GDM1 (cell line): Measurements from ENCODE around the gene BRSK2.

Source experiments
- DNase-seq: peaks from one replicate; lab custom pipeline; 2025; lab: John Stamatoyannopoulos, UW

The BRSK2 gene

GRCh38 chr11:1397146-1397861, 7.6 kb downstream of the BRSK2 start:
- no peak for DNase-seq

- DNase-seq: no peak
These were observed 8.3 kb downstream of the BRSK2 start for GRCh38 chr11:1397862-1398527.

- DNase-seq: no peak
These were observed 8.9 kb downstream of the BRSK2 start for GRCh38 chr11:1398528-1399235.

- DNase-seq: no peak
These were observed 9.9 kb downstream of the BRSK2 start for GRCh38 chr11:1399386-1400316.

GRCh38 chr11:1400317-1401170, 10.8 kb downstream of the BRSK2 start:
- DNase-seq: no peak

GRCh38 chr11:1401171-1401445, 11.4 kb downstream of the BRSK2 start:
- no peak for DNase-seq

GRCh38 chr11:1401656-1402221, 12.0 kb downstream of the BRSK2 start:
- peak; percentile 33 for DNase-seq

GRCh38 chr11:1402355-1403077, 12.8 kb downstream of the BRSK2 start:
- no peak for DNase-seq

- no peak for DNase-seq
These were observed 13.4 kb downstream of the BRSK2 start for GRCh38 chr11:1403078-1403620.

- DNase-seq: no peak
These were observed 14.2 kb downstream of the BRSK2 start for GRCh38 chr11:1403721-1404460.

GRCh38 chr11:1404461-1405185, 14.9 kb downstream of the BRSK2 start:
- DNase-seq: no peak

GRCh38 chr11:1405186-1406020, 15.7 kb downstream of the BRSK2 start:
- DNase-seq: no peak

- DNase-seq: no peak
These were observed 17.1 kb downstream of the BRSK2 start for GRCh38 chr11:1406571-1407485.

- DNase-seq: no peak
These were observed 17.9 kb downstream of the BRSK2 start for GRCh38 chr11:1407668-1408067.

GRCh38 chr11:1408346-1408745, 18.6 kb downstream of the BRSK2 start:
- DNase-seq: no peak

- no peak for DNase-seq
These were observed 19.5 kb downstream of the BRSK2 start for GRCh38 chr11:1409108-1409851.
